Endothelial cell of umbilical vein (primary cell): ENCODE measurements around the gene TLR9. TPM values are rescaled to one million over a fixed set of nuclear protein-coding genes. Genes with fewer than 3 reads are reported as not detected.

Experiments
- BruUV-seq: library from RNA; stranded (reverse); fragments of 400-500 nt; replicated peaks from 2 replicates; lab custom pipeline; 2021; lab: Mats Ljungman, UMichigan
- CTCF ChIA-PET: fragments of 300-600, 350-600 bp; sonication (Branson Sonifier 250); formaldehyde crosslinking; loops from one replicate; lab custom pipeline; 2021; ENCODE audit warnings: antibody characterized with exemption, inconsistent platforms; lab: Charles Lee
- POLR2A ChIA-PET: fragments of 300-600, 350-600 bp; sonication (Branson Sonifier 250); formaldehyde crosslinking; loops from one replicate; lab custom pipeline; 2021; ENCODE audit warnings: antibody characterized with exemption, inconsistent platforms; lab: Charles Lee
- DNase-seq: peaks from one replicate; pipeline ENCODE4 v3.0.0-alpha.2; 2011; ENCODE audit warnings: low read depth, low spot score
- FAIRE-seq: peaks from 2 replicates; lab custom pipeline; 2011; peaks lifted over from hg19 to GRCh38; lab: Jason Lieb, UNC
- H2AFZ ChIP-seq: 2 replicates; pipeline ENCODE4 v1.6.0; 2012; ENCODE audit warnings: low read depth, low read length, control low read depth, inconsistent platforms
- H3K27ac ChIP-seq: 2 replicates; pipeline ENCODE4 v1.5.1; 2011; ENCODE audit warnings: low read depth, mild to moderate bottlenecking, control low read depth, low read length, moderate library complexity; ENCODE audit not compliant: insufficient read depth
- H3K27me3 ChIP-seq, 2 experiments: 2 replicates each; pipeline versions ENCODE4 v1.6.0 to v1.6.1; 2011; ENCODE audit warnings: low read length in 2 of 2, mixed read lengths in 1 of 2; ENCODE audit not compliant: control insufficient read depth in 2 of 2, insufficient read depth in 2 of 2
- H3K36me3 ChIP-seq, 2 experiments: 2 replicates in 1 of 2; 3 replicates in 1 of 2; pipeline ENCODE4 v1.5.1; 2011; ENCODE audit warnings: low read length in 2 of 2, mild to moderate bottlenecking in 1 of 2, moderate library complexity in 1 of 2; ENCODE audit not compliant: control insufficient read depth in 2 of 2, insufficient read depth in 2 of 2; ENCODE audit errors: extremely low read depth in 1 of 2
- H3K4me1 ChIP-seq: 3 replicates; pipeline ENCODE4 v1.5.1; 2011; ENCODE audit warnings: mild to moderate bottlenecking, low read length; ENCODE audit not compliant: control insufficient read depth, insufficient read depth; ENCODE audit errors: extremely low read depth
- H3K4me2 ChIP-seq: 2 replicates; pipeline ENCODE4 v1.6.1; 2011; ENCODE audit warnings: low read length, control low read depth, mixed read lengths; ENCODE audit not compliant: insufficient read depth
- H3K4me3 ChIP-seq, 3 experiments: fragments of 200-600 bp in 1 of 3; sonication (generic), shearing (Covaris generic) in 1 of 3; replicated peaks in 1 of 3; 2 replicates each; pipeline ENCODE4 v1.5.1; 2011 to 2016; ENCODE audit warnings: control low read depth in 3 of 3, low read length in 3 of 3, mild to moderate bottlenecking in 2 of 3, inconsistent platforms in 1 of 3, low read depth in 1 of 3, moderate library complexity in 1 of 3; ENCODE audit not compliant: insufficient read depth in 1 of 3
- H3K79me2 ChIP-seq: 2 replicates; pipeline ENCODE4 v1.6.0; 2012; ENCODE audit warnings: low read length, inconsistent platforms; ENCODE audit not compliant: control insufficient read depth, insufficient read depth
- H3K9ac ChIP-seq: replicated peaks from 2 replicates; pipeline ENCODE3; 2011; ENCODE audit warnings: low read length, control low read depth; ENCODE audit not compliant: insufficient read depth; ENCODE audit errors: extremely low read depth
- H3K9me1 ChIP-seq: replicated peaks from 3 replicates; pipeline ENCODE4 v1.6.0; 2011; ENCODE audit warnings: mild to moderate bottlenecking, low read length; ENCODE audit not compliant: control insufficient read depth, insufficient read depth; ENCODE audit errors: extremely low read depth
- H3K9me3 ChIP-seq: replicated peaks from 2 replicates; pipeline ENCODE4 v1.5.1; 2012; ENCODE audit warnings: low read length, inconsistent platforms; ENCODE audit not compliant: control insufficient read depth, insufficient read depth
- H4K20me1 ChIP-seq: replicated peaks from 2 replicates; pipeline ENCODE3; 2011; ENCODE audit warnings: mild to moderate bottlenecking, low read length; ENCODE audit not compliant: control insufficient read depth, insufficient read depth; ENCODE audit errors: extremely low read depth
- CTCF ChIP-seq, 2 donors: IDR thresholded peaks; 1 replicate in 1 of 2; 2 replicates in 1 of 2; pipeline ENCODE4 v1.5.1; 2011; ENCODE audit warnings: low read length in 2 of 2, mild to moderate bottlenecking in 2 of 2, moderate library complexity in 2 of 2, control low read depth in 1 of 2, inconsistent platforms in 1 of 2, low read depth in 1 of 2; ENCODE audit not compliant: insufficient read depth in 1 of 2; ENCODE audit errors: extremely low read depth in 1 of 2
- FOS ChIP-seq: IDR thresholded peaks from 2 replicates; pipeline ENCODE4 v1.6.1; 2011; ENCODE audit warnings: mild to moderate bottlenecking, low read length, moderate library complexity, borderline replicate concordance; ENCODE audit not compliant: insufficient read depth
- GATA2 ChIP-seq: IDR thresholded peaks from 2 replicates; pipeline ENCODE4 v1.7.0; 2011; ENCODE audit warnings: low read depth, mild to moderate bottlenecking, moderate library complexity, mixed read lengths, low read length; ENCODE audit not compliant: insufficient read length, insufficient read depth
- MAX ChIP-seq: IDR thresholded peaks from 2 replicates; pipeline ENCODE4 v1.6.1; 2011; ENCODE audit not compliant: insufficient read depth, insufficient read length
- POLR2AphosphoS5 ChIP-seq: IDR thresholded peaks from 2 replicates; pipeline ENCODE4 v1.6.1; 2012; ENCODE audit warnings: low read depth, mild to moderate bottlenecking, control low read depth, low read length, moderate library complexity; ENCODE audit not compliant: insufficient read depth
- dilution Hi-C: fragments of 300-500 bp; cut with MboI; formaldehyde crosslinking; loops from one replicate; pipeline ENCODE4 v1.15.0; 2019; ENCODE audit warnings: low sequenced_read_pairs; ENCODE audit not compliant: extremely low pct_ligation_motif_present
- intact Hi-C: fragments of 100-400 bp; cut with micrococcal nuclease; formaldehyde crosslinking; loops from one replicate; pipeline ENCODE4 v1.10.0; 2022
- polyA plus RNA-seq, 4 experiments: library from polyadenylated mRNA; depleted of rRNA in 3 of 4; stranded (reverse) in 3 of 4; unstranded in 1 of 4; fragments of >200 nt; gene quantifications; 2 replicates each; pipeline versions ENCODE4 v1.2.1 to v1.2.3, GENCODE V29; 2011 to 2012; ENCODE audit warnings: missing spikeins in 1 of 4
- total RNA-seq: library from RNA; stranded (reverse); gene quantifications from 2 replicates; pipeline ENCODE4 v1.2.3, GENCODE V29; 2021

TLR9 gene
- total and polyA plus RNA-seq, 2 donors (not counting 3 experiments of a cell fraction or from before 2014, with no cell fraction given) = not detected

GRCh38 chr3:52177701-52178042, 47.8 kb downstream of the TLR9 start:
- dilution Hi-C loops = no loop called here
- BruUV-seq = no TSS peak
- ChIA-PET POLR2A (no interaction called here), CTCF (no interaction called here)
- H3K27ac ChIP-seq = no peak overlapping the region
- H3K4me3 ChIP-seq = no peak overlapping the region
- H3K4me2 ChIP-seq = no peak overlapping the region
- H3K4me1 ChIP-seq = no peaks in the 10 kb centered on the region
- DNase-seq (no peak), FAIRE-seq (no peak)
- no peaks in the 10 kb centered on the region for H4K20me1 ChIP-seq
- H3K9me3 ChIP-seq = no peaks in the 10 kb centered on the region
- peaks cover 0 to 4% of the 10 kb centered on the region in 2 experiments for H3K27me3 ChIP-seq
- no peaks in the 10 kb centered on the region for H3K36me3 ChIP-seq
- TF ChIP-seq POLR2AphosphoS5 = no peak
- no peak for TF ChIP-seq GATA2
- no peak for TF ChIP-seq CTCF (IDR thresholded peaks at IDR 0.05; ENCODE audit: extremely low read depth in 1 of 2, insufficient read depth in 1 of 2, low read depth in 1 of 2, low read length in 2 of 2)
- no peak overlapping the region for H3K9ac ChIP-seq
- no peaks in the 10 kb centered on the region for H3K79me2 ChIP-seq
- no peak overlapping the region for H2AFZ ChIP-seq
- intact Hi-C loops = no loop called here
- no peaks in the 10 kb centered on the region for H3K9me1 ChIP-seq

- no peak for TF ChIP-seq CTCF (IDR thresholded peaks at IDR 0.05; ENCODE audit: extremely low read depth in 1 of 2, insufficient read depth in 1 of 2, low read depth in 1 of 2, low read length in 2 of 2)
- TF ChIP-seq MAX = no peak
- no peak for TF ChIP-seq FOS
- CTCF ChIA-PET = no interaction called here
- Histone ChIP-seq H3K9ac (no peak overlapping the region), H3K27ac (no peak overlapping the region), H3K4me2 (no peak overlapping the region), H4K20me1 (no peaks in the 10 kb centered on the region), H3K9me3 (no peaks in the 10 kb centered on the region), H2AFZ (no peak overlapping the region), H3K36me3 (no peaks in the 10 kb centered on the region), H3K4me3 (no peak overlapping the region), H3K9me1 (no peaks in the 10 kb centered on the region), H3K79me2 (no peaks in the 10 kb centered on the region), H3K27me3 (peaks cover 0 to 4% of the 10 kb centered on the region in 2 experiments), H3K4me1 (no peaks in the 10 kb centered on the region)
- intact Hi-C loops = no loop called here
- DNase-seq = no peak
- FAIRE-seq = no peak
- BruUV-seq = no TSS peak
- dilution Hi-C loops = no loop called here
- POLR2A ChIA-PET = no interaction called here
Observed at GRCh38 chr3:52176951-52177700, 48.3 kb downstream of the TLR9 start.
